Frontal cortex (tissue), 4 donors: Measurements from ENCODE around the gene MTHFD1L. TPM values are rescaled to one million over a fixed set of nuclear protein-coding genes. Genes with fewer than 3 reads are reported as not detected.

Experiments used
- DNase-seq, 2 donors: peaks; one replicate each; pipeline ENCODE4 v3.0.0; 2012; ENCODE audit warnings: low spot score in 2 of 2
- FAIRE-seq: peaks from 2 replicates; lab custom pipeline; 2012; peaks lifted over from hg19 to GRCh38; lab: Jason Lieb, UNC
- total RNA-seq: library from RNA; depleted of rRNA; stranded (reverse); fragments of >200 nt; gene quantifications from one replicate; pipeline ENCODE4 v1.2.3, GENCODE V29; 2014
- donor health status: control.
- donor health status: control.
- donor health status: control.

Gene MTHFD1L
- total RNA-seq, 1 donor from 2014 or later, result 13.5 TPM

DNA sequence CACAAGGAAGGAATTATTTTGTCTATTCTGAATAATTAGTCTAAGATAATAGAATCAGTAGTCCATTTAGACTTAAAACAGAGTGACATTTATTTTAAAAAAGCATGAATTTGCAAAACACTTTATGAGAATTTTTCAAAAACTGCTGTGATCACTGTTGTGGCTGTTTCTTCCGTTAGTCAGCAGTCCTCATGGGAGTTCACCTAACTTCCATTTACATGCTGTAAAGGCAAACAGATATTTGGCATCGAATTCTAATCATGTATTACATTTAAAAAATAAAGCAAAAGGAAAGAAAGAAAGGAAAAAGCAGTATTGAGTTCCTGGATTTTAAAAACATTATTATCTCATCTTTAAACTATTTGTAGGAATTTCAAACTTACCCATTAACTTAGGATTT lies 111.8 kb downstream of the MTHFD1L start:
- DNase-seq (no peak), FAIRE-seq (no peak)

DNA sequence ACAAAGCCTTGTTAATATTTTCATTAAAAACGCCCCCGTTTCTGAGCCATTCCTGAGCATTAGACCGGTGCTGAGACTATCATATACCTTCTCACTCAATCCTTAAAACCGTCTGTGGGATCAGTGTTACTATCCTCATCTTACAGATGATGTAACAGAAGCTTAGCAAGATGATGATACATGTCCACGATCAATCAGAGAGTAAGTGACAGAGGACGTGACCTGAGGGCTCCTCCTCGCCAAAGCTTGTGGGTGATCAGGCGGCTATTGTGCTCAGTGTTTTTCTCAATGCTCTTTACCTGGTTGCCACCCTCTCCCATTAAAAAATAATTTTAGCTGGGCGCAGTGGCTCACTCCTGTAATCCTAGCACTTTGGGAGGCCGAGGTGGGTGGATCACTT lies 113.1 kb downstream of the MTHFD1L start:
- DNase-seq, result no peak
- no peak for FAIRE-seq

- DNase-seq, result no peak
- FAIRE-seq, result no peak
These were observed 114.4 kb downstream of the MTHFD1L start for GRCh38 chr6:150979826-150980350.

DNA sequence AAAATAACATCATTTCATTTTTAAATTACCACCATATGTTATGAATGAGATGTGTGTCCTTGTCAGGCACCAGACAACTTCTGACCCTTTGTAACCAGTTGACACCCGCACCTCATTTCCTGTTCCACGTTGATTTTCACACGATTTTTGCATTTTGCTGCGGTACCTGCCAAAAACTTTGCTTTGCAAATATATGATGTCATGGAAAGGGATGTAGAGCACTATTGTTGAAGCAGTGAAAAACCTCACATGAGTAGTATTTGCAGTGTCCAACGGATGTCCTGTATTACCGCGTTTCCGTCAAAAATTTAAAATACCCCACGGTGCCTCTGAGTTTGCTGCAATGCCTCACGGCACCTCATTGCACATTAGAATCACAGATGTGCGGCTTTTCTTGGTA lies 115.6 kb downstream of the MTHFD1L start:
- no peak for DNase-seq
- no peak for FAIRE-seq

- no peak for FAIRE-seq
- no peak for DNase-seq
These were observed 116.2 kb downstream of the MTHFD1L start for GRCh38 chr6:150981669-150982068.

GRCh38 chr6:150987371-150987828 lies 121.9 kb downstream of the MTHFD1L start:
- no peak for FAIRE-seq
- DNase-seq, result no peak

DNA sequence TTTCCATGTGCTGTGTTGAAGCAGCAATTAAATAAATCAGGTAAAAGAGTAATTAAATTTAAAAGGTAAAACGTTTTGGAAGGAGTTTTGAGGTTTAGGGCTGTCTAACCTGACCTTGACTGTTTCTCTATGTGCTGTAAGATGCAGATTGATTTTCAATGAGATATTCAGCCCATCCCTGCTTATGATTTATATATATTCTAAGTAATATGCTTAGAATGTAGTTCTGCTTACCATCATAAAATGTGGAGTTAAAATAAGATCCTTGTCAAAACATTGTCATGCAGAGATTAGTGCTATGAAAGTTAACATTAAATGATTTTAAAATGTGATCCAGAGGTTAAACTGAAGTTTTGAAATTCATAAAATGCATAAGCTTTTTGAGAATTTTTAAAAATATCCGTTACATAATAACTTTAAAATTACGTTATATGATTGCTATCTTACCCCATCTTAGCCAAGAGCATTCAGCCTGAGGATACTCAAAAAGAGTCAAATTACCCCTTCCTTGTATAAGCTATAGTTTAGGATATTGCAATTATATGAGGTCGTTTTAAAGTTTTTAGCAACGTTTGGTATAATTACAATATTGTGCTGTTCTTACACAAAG lies 122.5 kb downstream of the MTHFD1L start:
- DNase-seq (no peak), FAIRE-seq (no peak)

DNA sequence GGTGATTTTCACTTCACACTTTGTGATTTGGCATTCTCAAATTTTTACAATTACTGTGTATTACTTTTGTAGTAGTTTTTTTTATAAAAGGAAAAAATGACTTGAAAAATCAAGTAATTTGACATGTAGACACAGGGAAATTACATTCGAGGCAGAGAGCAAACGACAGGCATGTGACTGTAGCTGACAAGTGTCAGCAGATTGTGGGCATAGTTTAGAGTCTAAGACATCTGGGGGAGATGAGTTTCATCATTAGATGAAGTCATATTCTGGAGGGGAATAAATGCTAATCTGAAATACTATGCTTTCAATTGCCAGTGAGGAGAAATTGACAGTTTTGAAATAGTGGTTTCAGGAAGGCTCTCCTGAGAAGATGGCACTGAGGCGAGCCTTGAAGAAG lies 126.0 kb downstream of the MTHFD1L start:
- DNase-seq (no peak), FAIRE-seq (no peak)

DNA sequence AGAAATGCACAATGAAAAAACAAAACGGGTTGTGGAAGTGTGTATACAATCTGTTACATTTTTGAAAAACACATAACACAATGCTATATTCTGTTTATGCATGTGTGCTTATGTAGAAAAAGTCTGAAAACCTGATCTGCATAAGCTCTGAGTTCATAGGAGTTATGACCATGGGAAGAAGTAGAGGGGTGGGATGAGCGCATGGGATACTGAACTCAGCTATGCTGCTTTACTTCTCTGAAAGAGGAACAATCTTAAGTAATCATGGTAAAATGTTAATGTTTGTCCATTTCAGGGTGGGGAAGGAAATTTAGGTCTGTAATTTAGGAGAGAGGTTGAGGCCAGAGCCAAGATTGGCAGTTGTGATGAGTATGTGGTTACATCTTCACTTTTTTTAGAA lies 126.8 kb downstream of the MTHFD1L start:
- FAIRE-seq, result no peak
- DNase-seq, result no peak

DNA sequence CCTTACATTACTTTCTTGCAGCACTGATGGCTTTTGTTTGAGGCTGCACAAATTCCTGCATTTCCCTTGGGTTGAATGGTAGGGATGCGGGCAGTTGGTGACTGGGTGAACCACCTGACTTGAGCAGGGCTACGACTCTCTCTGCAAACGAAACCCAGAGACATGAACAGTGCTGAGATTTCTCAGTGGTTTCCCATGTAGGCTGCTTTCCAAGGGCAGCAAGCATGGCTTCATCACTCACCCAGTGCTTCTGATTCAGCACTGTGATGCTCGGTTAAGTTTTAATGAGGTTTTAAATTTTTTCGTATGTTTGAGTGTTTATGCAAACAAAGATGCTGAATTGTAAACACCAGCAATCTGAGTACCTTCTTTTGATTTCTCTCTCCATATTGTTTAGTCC lies 127.2 kb downstream of the MTHFD1L start:
- no peak for FAIRE-seq
- no peak for DNase-seq

- FAIRE-seq, result no peak
- DNase-seq, result no peak
These were observed 127.8 kb downstream of the MTHFD1L start for GRCh38 chr6:150993253-150993652.

DNA sequence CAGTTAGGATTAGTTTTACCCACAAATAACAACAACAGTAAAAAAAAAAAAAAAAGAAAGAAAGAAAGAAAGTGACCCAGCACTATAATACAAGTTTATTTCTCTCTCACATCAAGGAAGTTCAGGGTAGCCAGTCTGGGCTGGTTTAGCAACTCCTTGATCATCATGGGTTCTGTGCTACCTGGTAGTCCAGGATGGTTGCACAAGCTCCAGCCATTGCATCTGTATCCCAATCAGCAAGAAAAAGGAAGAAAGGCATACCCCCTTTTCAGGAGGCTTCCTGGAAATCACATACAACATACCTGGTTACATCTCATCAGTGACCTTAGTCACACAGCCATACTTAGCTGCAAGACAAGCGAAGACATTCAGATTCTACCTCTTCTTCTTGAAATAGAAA lies 128.5 kb downstream of the MTHFD1L start:
- FAIRE-seq (no peak), DNase-seq (no peak)

- no peak for DNase-seq
- no peak for FAIRE-seq
These were observed 131.5 kb downstream of the MTHFD1L start for GRCh38 chr6:150996968-150997367.

- no peak for DNase-seq
- FAIRE-seq, result no peak
These were observed 133.6 kb downstream of the MTHFD1L start for GRCh38 chr6:150999107-150999506.

- no peak for FAIRE-seq
- no peak for DNase-seq
These were observed 134.1 kb downstream of the MTHFD1L start for GRCh38 chr6:150999576-150999975.

DNA sequence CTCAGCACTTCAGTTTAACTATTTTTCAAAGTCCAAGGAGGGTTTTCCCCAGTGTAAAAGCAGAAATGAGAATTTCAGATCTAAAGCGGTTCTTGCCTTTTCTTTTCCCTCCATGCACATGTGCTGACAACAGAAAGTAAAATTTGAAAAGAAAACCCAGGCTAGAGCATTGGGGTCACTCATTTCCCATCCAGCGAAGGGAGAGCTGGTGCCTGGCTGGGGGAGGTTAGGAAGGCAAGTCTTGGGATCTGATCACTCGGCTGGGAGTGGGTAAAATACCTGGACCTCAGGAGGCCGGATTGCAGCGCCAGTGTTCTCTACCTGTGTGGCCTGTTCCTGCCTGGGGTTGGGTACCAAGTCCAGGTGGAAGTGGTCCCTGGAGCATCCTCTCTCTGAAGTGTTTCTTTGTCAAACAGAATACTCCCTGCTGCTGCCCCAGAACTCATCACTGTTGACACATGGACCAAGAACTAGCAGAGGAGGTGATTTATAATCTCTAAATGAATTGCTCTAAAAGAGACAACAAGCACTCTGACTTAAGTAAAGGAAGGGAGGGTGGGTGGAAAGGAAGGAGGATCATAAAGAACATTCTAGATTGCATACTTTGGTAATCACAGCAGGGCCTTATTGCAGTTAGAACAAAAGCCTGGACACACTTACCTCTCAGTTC lies 136.0 kb downstream of the MTHFD1L start:
- DNase-seq (no peak), FAIRE-seq (no peak)

GRCh38 chr6:151002057-151002450 lies 136.6 kb downstream of the MTHFD1L start:
- DNase-seq (no peak), FAIRE-seq (no peak)

GRCh38 chr6:151002491-151002935 lies 137.0 kb downstream of the MTHFD1L start:
- FAIRE-seq (no peak), DNase-seq (no peak)

DNA sequence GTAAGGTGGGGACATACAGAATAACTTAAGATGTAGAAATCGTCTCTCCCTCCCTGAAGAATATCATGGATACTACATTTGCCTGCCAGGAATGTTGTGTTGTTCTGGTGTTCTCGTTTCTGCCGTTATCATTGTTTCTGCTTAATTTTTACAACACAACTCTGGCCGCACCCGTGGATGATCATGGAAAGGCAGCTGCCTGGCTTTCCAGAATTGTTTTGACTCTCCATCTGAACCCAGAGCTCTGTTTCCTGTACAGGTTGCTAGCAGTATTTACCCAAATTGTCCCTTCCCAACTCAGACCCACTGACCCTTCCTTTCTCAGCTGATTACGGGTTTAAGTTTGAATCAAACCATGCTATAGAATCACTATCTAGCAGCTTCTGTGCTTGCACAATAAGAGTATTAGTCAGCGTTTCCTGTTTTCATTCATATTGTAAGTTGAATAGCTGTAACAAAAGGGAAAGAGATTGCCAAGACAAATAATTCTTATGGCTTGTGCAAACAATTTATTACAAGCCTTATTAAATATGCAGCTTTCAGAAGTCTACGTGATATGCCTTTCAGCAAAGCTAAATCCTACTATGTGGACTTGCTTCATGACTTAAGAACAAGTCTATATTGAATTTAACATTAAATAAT lies 139.0 kb downstream of the MTHFD1L start:
- DNase-seq (no peak), FAIRE-seq (no peak)

DNA sequence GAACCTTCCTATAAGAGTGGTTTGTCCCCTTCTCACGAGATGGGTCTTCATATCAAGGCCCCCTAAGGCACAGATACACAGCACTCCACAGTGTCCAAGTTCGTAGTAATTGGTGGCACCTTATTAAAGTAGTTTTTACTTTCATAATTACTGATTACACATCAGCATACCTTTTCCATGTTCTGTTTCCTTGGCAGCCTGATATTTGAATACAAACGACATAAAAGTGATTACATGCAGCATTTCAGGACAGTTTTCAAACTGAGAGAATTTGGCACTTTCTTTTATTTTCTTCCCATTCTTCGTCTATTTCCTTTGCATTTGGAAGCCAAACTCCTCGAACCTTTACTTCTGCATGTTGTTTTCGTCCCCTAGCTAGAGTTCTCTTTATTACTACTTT lies 139.7 kb downstream of the MTHFD1L start:
- no peak for DNase-seq
- no peak for FAIRE-seq
